ENCODE measurements around the gene PALM.
"Not testable (repeated sequence)": the region's sequence is repeated elsewhere in the genome, so short reads cannot be mapped to it uniquely, and the experiment has no call there.

The PALM gene

DNA sequence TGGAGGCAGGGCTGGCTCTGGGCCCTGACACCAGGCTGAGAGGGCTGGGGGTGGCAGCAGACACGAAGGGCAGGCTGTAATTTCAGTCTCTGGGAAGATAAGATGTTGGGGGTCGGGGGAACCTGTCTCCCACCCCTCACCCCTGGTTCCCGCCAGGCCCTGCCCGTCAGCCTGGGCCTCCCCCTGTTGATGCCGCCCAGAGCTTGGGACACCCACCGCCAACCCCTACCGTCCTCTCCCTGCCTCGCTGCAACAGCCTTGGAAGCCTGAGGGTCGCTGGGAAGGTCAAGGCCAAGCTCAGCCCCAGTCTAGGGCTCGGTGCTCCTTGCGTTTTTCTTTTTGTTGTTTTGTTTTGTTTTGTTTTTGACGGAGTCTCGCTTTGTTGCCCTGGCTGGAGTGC lies 14.5 kb downstream of the PALM start:
- TF ChIP-seq, protein P1, sequence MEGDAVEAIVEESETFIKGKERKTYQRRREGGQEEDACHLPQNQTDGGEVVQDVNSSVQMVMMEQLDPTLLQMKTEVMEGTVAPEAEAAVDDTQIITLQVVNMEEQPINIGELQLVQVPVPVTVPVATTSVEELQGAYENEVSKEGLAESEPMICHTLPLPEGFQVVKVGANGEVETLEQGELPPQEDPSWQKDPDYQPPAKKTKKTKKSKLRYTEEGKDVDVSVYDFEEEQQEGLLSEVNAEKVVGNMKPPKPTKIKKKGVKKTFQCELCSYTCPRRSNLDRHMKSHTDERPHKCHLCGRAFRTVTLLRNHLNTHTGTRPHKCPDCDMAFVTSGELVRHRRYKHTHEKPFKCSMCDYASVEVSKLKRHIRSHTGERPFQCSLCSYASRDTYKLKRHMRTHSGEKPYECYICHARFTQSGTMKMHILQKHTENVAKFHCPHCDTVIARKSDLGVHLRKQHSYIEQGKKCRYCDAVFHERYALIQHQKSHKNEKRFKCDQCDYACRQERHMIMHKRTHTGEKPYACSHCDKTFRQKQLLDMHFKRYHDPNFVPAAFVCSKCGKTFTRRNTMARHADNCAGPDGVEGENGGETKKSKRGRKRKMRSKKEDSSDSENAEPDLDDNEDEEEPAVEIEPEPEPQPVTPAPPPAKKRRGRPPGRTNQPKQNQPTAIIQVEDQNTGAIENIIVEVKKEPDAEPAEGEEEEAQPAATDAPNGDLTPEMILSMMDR (conservative IDR thresholded peaks at IDR 0.05; ENCODE audit: low read length) = no peak
- H3K4me3 ChIP-seq (ENCODE audit: low read length) = no peak overlapping the region
- no peak for DNase-seq (ENCODE audit: low read depth)

DNA sequence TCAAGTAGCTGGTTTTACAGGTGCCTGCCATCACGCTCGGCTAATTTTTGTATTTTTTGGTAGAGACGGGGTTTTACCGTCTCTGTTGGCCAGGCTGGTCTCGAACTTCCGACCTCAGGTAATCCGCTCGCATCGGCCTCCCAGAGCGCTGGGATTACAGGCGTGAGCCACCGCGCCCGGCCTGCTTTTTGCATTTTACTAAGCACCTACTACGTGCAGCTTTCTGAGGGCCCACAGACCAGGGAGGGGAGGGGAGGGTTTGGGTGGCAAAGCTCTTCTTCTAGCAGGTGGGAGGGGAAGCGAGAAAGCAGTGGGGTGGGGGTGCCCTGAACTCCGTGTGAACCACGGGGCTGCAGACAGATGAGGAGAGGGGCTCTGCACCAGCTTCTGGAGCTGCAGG lies 15.0 kb downstream of the PALM start:
- TF ChIP-seq, protein P1 (conservative IDR thresholded peaks at IDR 0.05; ENCODE audit: low read length) = no peak
- H3K4me3 ChIP-seq (ENCODE audit: low read length) = no peak overlapping the region
- DNase-seq (ENCODE audit: low read depth) = no peak

DNA sequence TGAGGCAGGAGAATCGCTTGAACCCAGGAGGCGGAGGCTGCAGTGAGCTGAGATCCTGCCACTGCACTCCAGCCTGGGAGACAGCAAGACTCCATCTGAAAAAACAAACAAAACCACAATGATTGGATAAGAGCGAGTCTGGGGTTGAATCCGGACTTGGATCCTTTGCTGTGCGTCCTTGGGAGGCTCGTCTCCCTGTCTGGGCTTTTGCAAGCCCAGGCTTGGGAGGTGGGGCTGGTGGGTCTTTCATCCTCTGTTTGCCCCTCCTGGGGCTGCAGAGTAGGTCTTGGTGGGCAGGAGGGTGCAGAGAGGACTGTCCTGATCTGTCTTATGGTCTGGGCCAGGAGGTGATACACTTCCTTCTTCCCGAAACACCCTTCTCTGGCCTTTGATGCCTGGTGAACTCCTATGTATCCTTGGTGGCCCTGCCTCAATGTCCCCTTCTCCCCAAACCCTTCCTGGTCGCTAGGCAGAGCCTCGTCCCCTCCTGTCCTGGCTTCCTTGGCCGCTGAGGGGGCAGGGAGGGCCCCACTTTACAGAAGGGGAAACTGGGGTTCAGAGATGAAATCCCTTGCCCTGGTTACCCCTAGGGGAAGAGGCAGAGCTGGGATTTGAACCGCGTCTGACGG lies 16.8 kb downstream of the PALM start:
- DNase-seq (ENCODE audit: low read depth) = no peak
- H3K4me3 ChIP-seq (ENCODE audit: low read length) = no peak overlapping the region
- TF ChIP-seq, protein P1 (conservative IDR thresholded peaks at IDR 0.05; ENCODE audit: low read length) = no peak

DNA sequence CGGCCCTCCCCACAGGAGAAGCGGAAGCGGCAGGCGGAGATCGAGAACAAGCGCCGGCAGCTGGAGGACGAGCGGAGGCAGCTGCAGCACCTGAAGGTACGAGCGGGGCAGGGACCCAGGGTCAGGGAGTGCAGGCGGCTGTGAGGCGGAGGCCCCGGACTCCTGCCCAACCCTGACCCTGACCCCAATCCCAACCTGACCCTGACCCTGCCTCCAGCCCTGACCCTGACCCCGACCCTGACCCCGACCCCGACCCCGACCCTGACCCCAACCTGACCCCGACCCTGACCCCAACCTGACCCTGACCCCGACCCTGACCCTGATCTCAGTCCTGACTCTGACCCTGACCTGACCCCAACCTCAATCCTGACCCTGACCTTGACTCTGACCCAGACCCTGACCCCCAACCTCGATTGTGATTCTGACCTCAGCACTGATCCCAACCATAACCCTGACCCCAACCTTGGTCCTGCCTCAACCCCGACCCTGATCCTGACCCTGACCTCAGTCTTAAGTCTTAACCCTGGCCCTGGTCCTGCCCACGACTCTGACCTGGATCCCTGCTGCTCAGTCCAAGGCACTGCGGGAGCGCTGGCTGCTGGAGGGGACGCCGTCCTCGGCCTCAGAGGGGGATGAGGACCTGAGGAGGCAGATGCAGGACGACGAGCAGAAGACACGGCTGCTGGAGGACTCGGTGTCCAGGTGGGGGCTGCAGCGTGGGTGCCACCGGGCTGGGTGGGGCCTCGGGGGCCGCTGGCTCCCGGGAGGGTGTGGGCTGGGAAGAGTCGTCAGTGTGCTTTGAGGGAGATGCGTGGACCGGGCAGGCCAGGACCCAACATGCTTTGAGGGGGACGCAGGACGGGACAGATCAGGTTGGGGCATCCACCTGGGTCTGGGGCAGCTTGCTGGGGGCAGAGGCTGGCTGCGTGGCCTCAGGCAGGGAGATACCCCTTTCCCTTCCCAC lies 18.5 kb downstream of the PALM start:
- DNase-seq (ENCODE audit: low read depth) = no peak
- TF ChIP-seq, protein P1 (conservative IDR thresholded peaks at IDR 0.05; ENCODE audit: low read length) = no peak
- H3K4me3 ChIP-seq (ENCODE audit: low read length) = no peak overlapping the region

DNA sequence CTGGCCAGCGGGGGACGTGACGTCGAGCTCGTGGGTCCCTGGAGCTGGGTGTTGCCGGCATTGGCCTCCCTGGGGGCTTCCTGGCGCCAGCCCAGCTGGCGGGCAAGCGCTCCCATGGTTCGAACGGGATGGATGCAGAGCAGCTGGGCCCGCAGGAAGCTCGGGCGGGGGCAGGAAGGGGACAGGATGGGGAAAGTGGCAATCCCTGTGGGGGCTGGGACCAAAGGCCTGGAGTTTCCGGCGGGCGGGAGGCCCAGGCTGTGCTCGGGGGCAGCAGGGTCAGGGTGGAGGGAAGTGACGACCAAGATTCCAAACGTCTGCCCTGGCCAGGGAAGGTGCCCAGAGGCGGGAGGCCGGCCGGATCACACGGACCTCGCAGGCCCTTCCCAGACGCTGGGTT lies 19.3 kb downstream of the PALM start:
- DNase-seq (ENCODE audit: low read depth) = no peak
- TF ChIP-seq, protein P1 (conservative IDR thresholded peaks at IDR 0.05; ENCODE audit: low read length) = no peak
- H3K4me3 ChIP-seq (ENCODE audit: low read length) = no peak overlapping the region

- DNase-seq (ENCODE audit: low read depth); H3K4me3 ChIP-seq (ENCODE audit: low read length): not testable (repeated sequence)
These were observed 20.8 kb downstream of the PALM start for GRCh38 chr19:729564-729963.

GRCh38 chr19:729965-730668 lies 21.4 kb downstream of the PALM start:
- DNase-seq (ENCODE audit: low read depth) = no peak
- no peak overlapping the region for H3K4me3 ChIP-seq (ENCODE audit: low read length)
- TF ChIP-seq, protein P1 (conservative IDR thresholded peaks at IDR 0.05; ENCODE audit: low read length) = no peak
